ENCODE data around the gene CYP2C19. TPM values are rescaled to one million over a fixed set of nuclear protein-coding genes. Genes with fewer than 3 reads are reported as not detected.

The CYP2C19 gene
- total and polyA plus RNA-seq, 9 of the 15 experiments (the other 6 are each of a cell fraction or from before 2014, with no cell fraction given): not detected

DNA sequence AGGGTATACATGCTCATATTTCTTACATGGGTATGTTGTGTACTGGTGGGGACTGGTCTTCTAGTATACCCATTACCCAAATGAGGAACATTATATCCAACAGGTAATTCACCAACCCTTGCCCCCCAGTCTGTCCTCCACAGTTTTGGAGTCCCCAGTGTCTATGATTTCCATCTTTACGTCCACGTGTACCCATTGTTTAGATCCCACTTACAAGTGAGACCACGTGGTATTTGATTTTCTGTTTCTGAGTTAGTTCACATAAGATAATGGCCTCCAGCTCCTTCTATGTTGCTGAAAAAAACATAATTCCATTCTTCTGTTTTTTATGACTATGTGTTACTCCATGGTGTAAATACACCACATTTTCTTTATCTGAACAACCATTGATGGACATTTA, 126.6 kb downstream of the CYP2C19 start:
- Histone ChIP-seq H3K9me1 (ENCODE audit: control insufficient read depth, insufficient read depth, low read length) (no peaks in the 10 kb centered on the region), H3K4me1 (replicated peaks in 1 of 2; ENCODE audit: control insufficient read depth in 2 of 2, insufficient read depth in 2 of 2, low read length in 2 of 2) (no peaks in the 10 kb centered on the region), H3K9ac (ENCODE audit: insufficient read depth in 1 of 2, low read depth in 2 of 2, low read length in 2 of 2) (no peak overlapping the region), H4K20me1 (replicated peaks; ENCODE audit: control insufficient read depth, insufficient read depth, low read length) (no peaks in the 10 kb centered on the region), H2AFZ (ENCODE audit: low read depth, low read length) (no peak overlapping the region), H3K36me3 (ENCODE audit: control insufficient read depth, insufficient read depth, low read length) (no peaks in the 10 kb centered on the region), H3K4me2 (ENCODE audit: insufficient read depth, low read length) (no peak overlapping the region), H3K79me2 (ENCODE audit: control insufficient read depth, insufficient read depth, low read length) (no peaks in the 10 kb centered on the region), H3K27ac (ENCODE audit: extremely low read depth, low read depth, low read length) (no peak overlapping the region), H3K27me3 (ENCODE audit: control insufficient read depth in 2 of 2, insufficient read depth in 2 of 2, low read length in 2 of 2) (no peaks in the 10 kb centered on the region), H3K4me3 (no peak overlapping the region), H3K9me3 (replicated peaks; ENCODE audit: control insufficient read depth, insufficient read depth, low read depth, low read length) (no peaks in the 10 kb centered on the region)
- ChIA-PET POLR2A (interaction anchor here (0.6 kb wide), 1 partner anchor 104 kb away, joined by 6 read pairs; no protein-coding TSS in a partner anchor), CTCF (ENCODE audit: low intra/inter-chr PET ratio) (no interaction called here)
- intact Hi-C loops (cut with micrococcal nuclease) (no loop called here), in situ Hi-C loops (cut with MboI) (no loop called here)
- no peak for ATAC-seq
- BruUV-seq (replicated peaks): no TSS peak
- FAIRE-seq: no peak
- DNase-seq (ENCODE audit: extremely low read depth in 1 of 4, low spot score in 3 of 4): no peak
- no peak for TF ChIP-seq POLR2AphosphoS2 (IDR thresholded peaks at IDR 0.05; ENCODE audit: low read length)
- TF ChIP-seq HSF4 (CRISPR knock-in tag; IDR thresholded peaks at IDR 0.05; ENCODE audit: borderline replicate concordance): no peak
- TF ChIP-seq ZNF140 (CRISPR knock-in tag; IDR thresholded peaks at IDR 0.05): no peak
- TF ChIP-seq, protein P1, sequence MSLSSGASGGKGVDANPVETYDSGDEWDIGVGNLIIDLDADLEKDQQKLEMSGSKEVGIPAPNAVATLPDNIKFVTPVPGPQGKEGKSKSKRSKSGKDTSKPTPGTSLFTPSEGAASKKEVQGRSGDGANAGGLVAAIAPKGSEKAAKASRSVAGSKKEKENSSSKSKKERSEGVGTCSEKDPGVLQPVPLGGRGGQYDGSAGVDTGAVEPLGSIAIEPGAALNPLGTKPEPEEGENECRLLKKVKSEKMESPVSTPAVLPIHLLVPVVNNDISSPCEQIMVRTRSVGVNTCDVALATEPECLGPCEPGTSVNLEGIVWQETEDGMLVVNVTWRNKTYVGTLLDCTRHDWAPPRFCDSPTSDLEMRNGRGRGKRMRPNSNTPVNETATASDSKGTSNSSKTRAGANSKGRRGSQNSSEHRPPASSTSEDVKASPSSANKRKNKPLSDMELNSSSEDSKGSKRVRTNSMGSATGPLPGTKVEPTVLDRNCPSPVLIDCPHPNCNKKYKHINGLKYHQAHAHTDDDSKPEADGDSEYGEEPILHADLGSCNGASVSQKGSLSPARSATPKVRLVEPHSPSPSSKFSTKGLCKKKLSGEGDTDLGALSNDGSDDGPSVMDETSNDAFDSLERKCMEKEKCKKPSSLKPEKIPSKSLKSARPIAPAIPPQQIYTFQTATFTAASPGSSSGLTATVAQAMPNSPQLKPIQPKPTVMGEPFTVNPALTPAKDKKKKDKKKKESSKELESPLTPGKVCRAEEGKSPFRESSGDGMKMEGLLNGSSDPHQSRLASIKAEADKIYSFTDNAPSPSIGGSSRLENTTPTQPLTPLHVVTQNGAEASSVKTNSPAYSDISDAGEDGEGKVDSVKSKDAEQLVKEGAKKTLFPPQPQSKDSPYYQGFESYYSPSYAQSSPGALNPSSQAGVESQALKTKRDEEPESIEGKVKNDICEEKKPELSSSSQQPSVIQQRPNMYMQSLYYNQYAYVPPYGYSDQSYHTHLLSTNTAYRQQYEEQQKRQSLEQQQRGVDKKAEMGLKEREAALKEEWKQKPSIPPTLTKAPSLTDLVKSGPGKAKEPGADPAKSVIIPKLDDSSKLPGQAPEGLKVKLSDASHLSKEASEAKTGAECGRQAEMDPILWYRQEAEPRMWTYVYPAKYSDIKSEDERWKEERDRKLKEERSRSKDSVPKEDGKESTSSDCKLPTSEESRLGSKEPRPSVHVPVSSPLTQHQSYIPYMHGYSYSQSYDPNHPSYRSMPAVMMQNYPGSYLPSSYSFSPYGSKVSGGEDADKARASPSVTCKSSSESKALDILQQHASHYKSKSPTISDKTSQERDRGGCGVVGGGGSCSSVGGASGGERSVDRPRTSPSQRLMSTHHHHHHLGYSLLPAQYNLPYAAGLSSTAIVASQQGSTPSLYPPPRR (CRISPR knock-in tag; IDR thresholded peaks at IDR 0.05; ENCODE audit: borderline replicate concordance): no peak
- no peak for TF ChIP-seq CAMTA2 (CRISPR knock-in tag; conservative IDR thresholded peaks at IDR 0.05)
- TF ChIP-seq DNMT1 (IDR thresholded peaks at IDR 0.05): no peak
- no peak for TF ChIP-seq ARNT (IDR thresholded peaks at IDR 0.05)
- no peak for TF ChIP-seq ZNF134 (CRISPR knock-in tag; conservative IDR thresholded peaks at IDR 0.05)
- TF ChIP-seq, protein P2, sequence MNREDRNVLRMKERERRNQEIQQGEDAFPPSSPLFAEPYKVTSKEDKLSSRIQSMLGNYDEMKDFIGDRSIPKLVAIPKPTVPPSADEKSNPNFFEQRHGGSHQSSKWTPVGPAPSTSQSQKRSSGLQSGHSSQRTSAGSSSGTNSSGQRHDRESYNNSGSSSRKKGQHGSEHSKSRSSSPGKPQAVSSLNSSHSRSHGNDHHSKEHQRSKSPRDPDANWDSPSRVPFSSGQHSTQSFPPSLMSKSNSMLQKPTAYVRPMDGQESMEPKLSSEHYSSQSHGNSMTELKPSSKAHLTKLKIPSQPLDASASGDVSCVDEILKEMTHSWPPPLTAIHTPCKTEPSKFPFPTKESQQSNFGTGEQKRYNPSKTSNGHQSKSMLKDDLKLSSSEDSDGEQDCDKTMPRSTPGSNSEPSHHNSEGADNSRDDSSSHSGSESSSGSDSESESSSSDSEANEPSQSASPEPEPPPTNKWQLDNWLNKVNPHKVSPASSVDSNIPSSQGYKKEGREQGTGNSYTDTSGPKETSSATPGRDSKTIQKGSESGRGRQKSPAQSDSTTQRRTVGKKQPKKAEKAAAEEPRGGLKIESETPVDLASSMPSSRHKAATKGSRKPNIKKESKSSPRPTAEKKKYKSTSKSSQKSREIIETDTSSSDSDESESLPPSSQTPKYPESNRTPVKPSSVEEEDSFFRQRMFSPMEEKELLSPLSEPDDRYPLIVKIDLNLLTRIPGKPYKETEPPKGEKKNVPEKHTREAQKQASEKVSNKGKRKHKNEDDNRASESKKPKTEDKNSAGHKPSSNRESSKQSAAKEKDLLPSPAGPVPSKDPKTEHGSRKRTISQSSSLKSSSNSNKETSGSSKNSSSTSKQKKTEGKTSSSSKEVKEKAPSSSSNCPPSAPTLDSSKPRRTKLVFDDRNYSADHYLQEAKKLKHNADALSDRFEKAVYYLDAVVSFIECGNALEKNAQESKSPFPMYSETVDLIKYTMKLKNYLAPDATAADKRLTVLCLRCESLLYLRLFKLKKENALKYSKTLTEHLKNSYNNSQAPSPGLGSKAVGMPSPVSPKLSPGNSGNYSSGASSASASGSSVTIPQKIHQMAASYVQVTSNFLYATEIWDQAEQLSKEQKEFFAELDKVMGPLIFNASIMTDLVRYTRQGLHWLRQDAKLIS (CRISPR knock-in tag; IDR thresholded peaks at IDR 0.05): no peak
- TF ChIP-seq BRD4 (IDR thresholded peaks at IDR 0.05): no peak
- no peak for TF ChIP-seq SMAD2 (IDR thresholded peaks at IDR 0.05; ENCODE audit: low read depth, low read length)
- TF ChIP-seq TARDBP (IDR thresholded peaks at IDR 0.05): no peak
- no peak for TF ChIP-seq RUNX1 (IDR thresholded peaks at IDR 0.05; ENCODE audit: low read depth)
- no peak for TF ChIP-seq TGIF2 (CRISPR knock-in tag; IDR thresholded peaks at IDR 0.05)
- no peak for TF ChIP-seq NEUROD1 (IDR thresholded peaks at IDR 0.05; ENCODE audit: borderline replicate concordance, low read depth, low read length, partially characterized antibody)
- TF ChIP-seq ZNF436 (CRISPR knock-in tag; IDR thresholded peaks at IDR 0.05): no peak
- TF ChIP-seq NFXL1 (CRISPR knock-in tag; IDR thresholded peaks at IDR 0.05): no peak
- no peak for TF ChIP-seq BMI1 (IDR thresholded peaks at IDR 0.05; ENCODE audit: low read length)
- 0% methylated on average over 3 of the region's 3 CpGs for WGBS (ENCODE audit: insufficient coverage, low coverage, missing lambda C conversion rate)
